ENCODE data around the gene FMO1.
A peak's percentile ranks its signal among the peaks of the same experiment; 100 is the strongest.
"Not testable (repeated sequence)": the region's sequence is repeated elsewhere in the genome, so short reads cannot be mapped to it uniquely, and the experiment has no call there.

Gene FMO1

GRCh38 chr1:171286032-171286705 lies 37.9 kb downstream of the FMO1 start:
- DNase-seq = no peak

GRCh38 chr1:171290621-171291020 lies 42.3 kb downstream of the FMO1 start:
- no peak for DNase-seq

DNA sequence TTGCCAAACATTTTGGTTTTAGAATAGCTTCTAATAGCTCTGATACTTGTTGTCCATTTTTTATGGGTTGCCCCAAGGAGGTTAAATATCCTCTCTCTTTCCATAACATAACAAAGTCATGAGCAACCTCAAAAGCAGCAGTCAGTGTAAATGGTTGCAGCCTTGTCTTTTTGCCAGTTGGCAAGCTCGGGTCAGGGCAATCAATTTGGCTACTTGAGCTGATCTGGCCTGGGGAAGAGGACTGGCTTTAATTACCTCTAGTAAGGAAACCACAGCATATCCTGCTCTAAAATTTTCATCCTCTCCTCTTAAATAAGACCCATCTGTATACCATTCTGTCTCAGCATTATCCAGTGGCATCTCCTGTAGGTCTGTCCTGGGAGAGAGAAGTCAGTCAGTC lies 44.5 kb downstream of the FMO1 start:
- no peak for DNase-seq

- not testable (repeated sequence) for DNase-seq
These were observed 47.1 kb downstream of the FMO1 start for GRCh38 chr1:171295383-171295782.

GRCh38 chr1:171295821-171296220 lies 47.5 kb downstream of the FMO1 start:
- DNase-seq = no peak

GRCh38 chr1:171296897-171297296 lies 48.6 kb downstream of the FMO1 start:
- no peak for DNase-seq

- DNase-seq = no peak
These were observed 50.4 kb downstream of the FMO1 start for GRCh38 chr1:171298696-171299095.

- DNase-seq = no peak
These were observed 51.0 kb downstream of the FMO1 start for GRCh38 chr1:171299342-171299741.

- DNase-seq = no peak
These were observed 52.1 kb downstream of the FMO1 start for GRCh38 chr1:171300401-171300800.

GRCh38 chr1:171310661-171311087 lies 62.4 kb downstream of the FMO1 start:
- no peak for DNase-seq

GRCh38 chr1:171311771-171312558 lies 63.7 kb downstream of the FMO1 start:
- no peak for DNase-seq

GRCh38 chr1:171313319-171313834 lies 65.1 kb downstream of the FMO1 start:
- no peak for DNase-seq

DNA sequence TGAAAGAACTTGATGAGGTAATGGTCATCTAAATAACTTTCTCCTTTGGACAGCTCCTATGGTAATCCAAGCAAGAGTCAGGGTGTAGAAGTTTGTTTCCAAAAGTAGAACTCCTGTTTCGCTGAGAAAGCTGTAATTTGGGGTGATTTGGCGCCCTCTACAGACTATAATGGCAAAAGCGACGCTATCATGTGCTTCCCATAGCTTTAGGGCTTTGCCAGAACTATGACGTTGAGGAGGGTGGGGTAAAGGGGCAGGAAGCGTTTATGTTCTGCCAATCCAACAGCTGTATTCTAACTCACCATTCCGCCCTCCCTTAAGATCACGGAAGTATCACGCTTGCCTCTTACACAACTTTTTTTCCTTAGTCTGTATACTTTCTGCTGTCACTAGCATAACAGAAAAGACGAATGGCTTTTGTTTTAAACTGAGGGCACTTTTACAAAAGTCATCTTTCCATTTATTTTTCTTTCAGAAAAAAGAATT lies 65.6 kb downstream of the FMO1 start, which contains the start of gene FMO4:
TSS of gene FMO4 (plus strand) at position 349 of the 486 bp plus-strand sequence. CDS start 5,643 bp downstream, outside the sequence.
- DNase-seq = peak; percentile 94

DNA sequence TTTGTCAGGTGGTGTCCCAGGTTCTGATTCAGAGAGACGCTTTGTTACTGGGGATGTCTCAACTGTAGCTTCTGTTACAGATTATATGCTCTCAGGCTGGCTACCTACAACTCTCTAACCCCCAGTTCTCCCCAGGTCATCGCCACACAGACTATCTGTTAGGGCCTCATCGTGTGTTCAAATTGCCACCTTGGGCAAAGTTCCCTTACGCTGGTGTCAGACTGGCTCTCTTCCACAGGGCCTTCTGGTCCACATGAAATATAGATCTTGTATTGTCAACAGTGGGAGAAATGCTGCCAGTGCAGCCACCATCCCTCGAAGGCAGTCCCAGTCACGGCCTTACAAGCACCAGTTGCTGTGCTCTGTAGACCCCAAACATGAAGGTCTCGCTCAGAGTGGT lies 81.0 kb downstream of the FMO1 start:
- no peak for DNase-seq

- no peak for DNase-seq
These were observed 85.8 kb downstream of the FMO1 start for GRCh38 chr1:171334024-171334640.
